Measurements from ENCODE around the gene ERP44. TPM values are rescaled to one million over a fixed set of nuclear protein-coding genes. Genes with fewer than 3 reads are reported as not detected.
"Not testable (repeated sequence)": the region's sequence is repeated elsewhere in the genome, so short reads cannot be mapped to it uniquely, and the experiment has no call there.

Gene ERP44
- total RNA-seq, 2 donors from 2014 or later, result 10.7 to 11.5 TPM

- H3K9me3 Mint-ChIP-seq, result no peaks in the 10 kb centered on the region
- no peaks in the 10 kb centered on the region for H3K36me3 Mint-ChIP-seq
- peak overlapping the region in 1 of 2 donors; percentile 40 for H3K27ac Mint-ChIP-seq
- DNase-seq (ENCODE audit: low spot score in 2 of 2) (no peak), ATAC-seq (peak; percentile 52 to 90)
Measured at GRCh38 chr9:100084734-100085133, 14.1 kb downstream of the ERP44 start.

GRCh38 chr9:100084128-100084453, 14.7 kb downstream of the ERP44 start:
- Mint-ChIP-seq H3K27ac (no peak overlapping the region), H3K9me3 (no peaks in the 10 kb centered on the region), H3K36me3 (no peaks in the 10 kb centered on the region)
- no peak for DNase-seq (ENCODE audit: low spot score in 2 of 2)
- no peak for ATAC-seq

DNA sequence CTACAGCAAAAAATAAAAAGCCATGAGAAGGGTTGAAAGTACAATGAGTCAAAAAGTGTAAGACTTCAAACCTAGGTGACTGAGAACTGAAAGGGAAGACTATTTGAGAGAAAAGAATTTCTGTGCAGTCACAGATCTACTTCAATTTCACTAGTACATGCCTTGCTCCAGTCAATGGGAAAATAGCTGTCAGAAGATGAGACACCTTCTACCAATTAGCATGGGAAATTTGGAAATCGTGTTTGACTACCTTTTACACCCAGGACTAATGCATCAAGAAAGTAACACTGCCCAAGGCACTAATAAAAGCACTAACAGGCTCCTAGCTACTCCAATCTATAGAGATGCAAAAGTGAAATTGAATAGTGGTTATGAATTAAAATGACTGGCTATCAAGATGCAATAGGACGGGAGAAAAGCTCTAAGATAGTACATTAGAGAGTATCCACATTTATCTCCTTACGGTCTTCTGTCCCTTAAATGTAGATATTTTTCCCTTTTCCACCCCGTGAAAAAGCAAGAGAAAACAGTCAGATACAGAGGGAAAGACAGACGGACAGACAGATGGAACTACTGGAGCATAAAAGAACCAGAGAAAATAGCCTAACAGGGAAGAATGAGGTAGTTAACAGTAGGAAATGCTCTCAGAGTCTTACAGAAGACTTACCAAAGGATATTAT, 15.2 kb downstream of the ERP44 start:
- ATAC-seq (peak; percentile 70 to 78), DNase-seq (ENCODE audit: low spot score in 2 of 2) (no peak)
- no peaks in the 10 kb centered on the region for H3K36me3 Mint-ChIP-seq
- H3K27ac Mint-ChIP-seq, result peak overlapping the region in 1 of 2 donors; percentile 1
- no peaks in the 10 kb centered on the region for H3K9me3 Mint-ChIP-seq

DNA sequence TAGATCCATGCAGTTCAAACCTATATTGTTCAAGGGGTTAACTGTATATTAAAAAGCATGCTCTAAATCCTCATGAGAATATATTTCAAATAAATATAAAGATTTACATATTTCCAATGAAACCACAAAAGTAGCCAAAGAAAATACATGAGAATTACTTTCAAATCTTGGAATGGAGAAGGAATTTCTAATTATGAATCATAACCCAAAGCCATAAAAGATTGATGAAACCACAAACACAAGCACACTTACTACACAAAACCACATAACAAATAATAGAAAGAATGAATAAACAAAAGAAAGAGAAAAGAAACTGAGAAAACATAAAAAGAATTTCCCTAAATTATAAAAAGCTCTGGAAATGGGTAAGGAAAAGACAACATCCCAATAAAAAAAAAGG, 16.0 kb downstream of the ERP44 start:
- DNase-seq (ENCODE audit: low spot score in 2 of 2), result no peak
- Mint-ChIP-seq H3K9me3 (no peaks in the 10 kb centered on the region), H3K27ac (peak overlapping the region in 1 of 2 donors; percentile 1), H3K36me3 (no peaks in the 10 kb centered on the region)
- ATAC-seq, result no peak

GRCh38 chr9:100076256-100076655, 22.5 kb downstream of the ERP44 start:
- not testable (repeated sequence) for H3K9me3 Mint-ChIP-seq; ATAC-seq; H3K27ac Mint-ChIP-seq; H3K36me3 Mint-ChIP-seq; DNase-seq (ENCODE audit: low spot score in 2 of 2)

- ATAC-seq (no peak), DNase-seq (ENCODE audit: low spot score in 2 of 2) (no peak)
- H3K27ac Mint-ChIP-seq, result no peak overlapping the region
- H3K36me3 Mint-ChIP-seq, result peaks cover 5 to 9% of the 10 kb centered on the region in 2 donors
- H3K9me3 Mint-ChIP-seq, result no peaks in the 10 kb centered on the region
Measured at GRCh38 chr9:100074989-100075388, 23.8 kb downstream of the ERP44 start.

- no peak overlapping the region for H3K27ac Mint-ChIP-seq
- ATAC-seq, result no peak
- H3K9me3 Mint-ChIP-seq, result no peaks in the 10 kb centered on the region
- H3K36me3 Mint-ChIP-seq, result peaks cover 5 to 9% of the 10 kb centered on the region in 2 donors
- no peak for DNase-seq (ENCODE audit: low spot score in 2 of 2)
Measured at GRCh38 chr9:100074093-100074492, 24.7 kb downstream of the ERP44 start.

DNA sequence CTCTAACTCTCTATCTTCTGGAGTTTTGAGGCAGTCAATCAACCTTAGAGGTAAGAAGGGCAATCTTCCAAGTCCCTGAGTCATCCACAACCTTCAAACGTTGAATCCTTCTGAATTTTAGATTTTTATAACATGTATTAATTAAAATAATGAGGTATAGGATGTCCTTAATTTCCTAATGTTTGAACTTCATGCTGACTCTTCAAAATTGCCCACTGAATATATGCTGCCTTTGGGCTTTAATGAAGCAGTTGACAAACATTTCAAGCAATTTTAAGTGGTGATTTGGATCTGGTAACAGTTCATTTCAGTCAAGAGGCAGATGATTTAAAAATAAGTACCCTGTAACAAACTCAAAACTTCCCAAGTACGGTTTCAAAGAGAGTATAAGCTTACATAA, 26.0 kb downstream of the ERP44 start:
- Mint-ChIP-seq H3K36me3 (peaks cover 5 to 9% of the 10 kb centered on the region in 2 donors), H3K27ac (no peak overlapping the region), H3K9me3 (no peaks in the 10 kb centered on the region)
- ATAC-seq, result no peak
- no peak for DNase-seq (ENCODE audit: low spot score in 2 of 2)

DNA sequence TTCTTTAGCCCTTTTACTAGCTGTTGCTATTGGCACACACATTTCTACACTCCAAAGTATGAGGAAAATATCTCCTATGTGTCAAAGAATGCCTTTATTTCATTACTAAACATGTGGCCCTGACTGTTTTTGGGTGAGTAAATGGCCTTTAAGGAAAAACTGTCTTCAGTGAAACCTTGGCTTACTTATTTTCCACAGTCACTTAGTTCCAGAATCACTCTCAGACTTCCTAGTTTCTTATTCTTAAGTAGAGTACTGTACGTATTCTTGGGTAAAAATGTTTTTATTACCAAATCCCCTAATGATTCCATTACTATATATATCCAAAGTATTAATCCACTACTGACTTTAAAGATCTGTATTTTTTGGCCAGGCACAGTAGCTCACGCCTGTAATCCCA, 27.5 kb downstream of the ERP44 start:
- ATAC-seq (no peak), DNase-seq (ENCODE audit: low spot score in 2 of 2) (no peak)
- H3K9me3 Mint-ChIP-seq, result no peaks in the 10 kb centered on the region
- no peak overlapping the region for H3K27ac Mint-ChIP-seq
- H3K36me3 Mint-ChIP-seq, result peaks cover 2% of the 10 kb centered on the region in 2 donors

- Mint-ChIP-seq H3K36me3 (no peaks in the 10 kb centered on the region), H3K9me3 (no peaks in the 10 kb centered on the region), H3K27ac (no peak overlapping the region)
- ATAC-seq (no peak), DNase-seq (ENCODE audit: low spot score in 2 of 2) (no peak)
Measured at GRCh38 chr9:100070104-100071041, 28.4 kb downstream of the ERP44 start.

GRCh38 chr9:100069068-100069467, 29.7 kb downstream of the ERP44 start:
- H3K36me3 Mint-ChIP-seq; H3K27ac Mint-ChIP-seq; H3K9me3 Mint-ChIP-seq; DNase-seq (ENCODE audit: low spot score in 2 of 2); ATAC-seq: not testable (repeated sequence)

DNA sequence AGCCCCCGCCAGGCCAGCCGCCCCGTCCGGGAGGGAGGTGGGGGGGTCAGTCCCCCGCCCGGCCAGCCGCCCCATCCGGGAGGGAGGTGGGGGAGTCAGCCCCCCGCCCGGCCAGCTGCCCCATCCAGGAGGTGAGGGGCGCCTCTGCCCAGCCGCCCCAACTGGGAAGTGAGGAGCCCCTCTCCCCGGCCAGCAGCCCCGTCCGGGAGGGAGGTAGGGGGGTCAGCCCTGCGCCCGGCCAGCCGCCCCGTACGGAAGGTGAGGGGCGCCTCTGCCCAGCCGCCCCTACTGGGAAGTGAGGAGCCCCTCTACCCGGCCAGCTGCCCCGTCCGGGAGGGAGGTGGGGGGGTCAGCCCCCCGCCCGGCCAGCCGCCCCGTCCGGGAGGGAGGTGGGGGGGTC, 30.8 kb downstream of the ERP44 start:
- not testable (repeated sequence) for H3K36me3 Mint-ChIP-seq; ATAC-seq; H3K27ac Mint-ChIP-seq; DNase-seq (ENCODE audit: low spot score in 2 of 2); H3K9me3 Mint-ChIP-seq

DNA sequence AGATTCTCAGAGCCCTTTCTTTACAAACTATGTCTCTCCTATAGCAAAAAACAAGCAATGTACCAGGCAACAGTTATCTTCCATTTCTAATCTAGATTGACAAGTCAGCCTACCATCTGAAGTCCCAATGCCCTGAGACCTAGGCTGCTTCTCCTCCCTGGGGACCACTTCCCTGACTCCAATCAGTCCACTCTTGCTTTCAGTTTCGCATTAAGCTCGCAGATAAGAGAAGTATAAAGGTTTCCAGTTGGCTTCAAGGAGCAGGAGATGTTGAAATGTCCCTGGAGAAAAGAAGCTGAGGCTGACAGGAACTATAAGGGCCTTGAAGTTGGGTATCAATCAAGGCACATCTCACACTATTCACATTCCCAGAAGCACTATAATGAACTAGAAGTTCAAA, 32.3 kb downstream of the ERP44 start:
- Mint-ChIP-seq H3K36me3 (no peaks in the 10 kb centered on the region), H3K9me3 (no peaks in the 10 kb centered on the region), H3K27ac (no peak overlapping the region)
- no peak for DNase-seq (ENCODE audit: low spot score in 2 of 2)
- no peak for ATAC-seq

- H3K36me3 Mint-ChIP-seq, result no peaks in the 10 kb centered on the region
- no peak for ATAC-seq
- no peak for DNase-seq (ENCODE audit: low spot score in 2 of 2)
- H3K9me3 Mint-ChIP-seq, result no peaks in the 10 kb centered on the region
- H3K27ac Mint-ChIP-seq, result no peak overlapping the region
Measured at GRCh38 chr9:100064872-100065581, 33.8 kb downstream of the ERP44 start.

DNA sequence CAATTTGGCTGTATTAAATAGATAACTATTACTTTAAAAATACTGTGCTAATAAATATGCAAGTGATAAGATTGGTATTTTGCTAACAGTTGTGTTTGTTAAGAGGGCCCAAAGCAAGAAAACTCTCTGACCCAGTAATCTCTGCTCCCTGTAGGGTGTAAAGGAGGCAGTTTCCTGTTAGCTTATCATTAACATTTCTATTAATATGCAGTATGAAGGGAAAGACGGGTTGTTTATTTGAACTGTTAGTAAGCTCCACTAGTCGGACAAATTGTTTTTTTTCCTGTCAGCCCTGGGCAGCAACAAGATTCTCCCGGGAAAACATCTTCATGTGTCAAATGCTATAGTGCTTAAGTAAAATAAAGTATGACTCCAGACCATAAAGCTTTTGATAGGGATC, 35.6 kb downstream of the ERP44 start:
- H3K27ac Mint-ChIP-seq, result no peak overlapping the region
- H3K36me3 Mint-ChIP-seq, result no peaks in the 10 kb centered on the region
- ATAC-seq (no peak), DNase-seq (ENCODE audit: low spot score in 2 of 2) (no peak)
- no peaks in the 10 kb centered on the region for H3K9me3 Mint-ChIP-seq

- ATAC-seq; H3K27ac Mint-ChIP-seq; DNase-seq (ENCODE audit: low spot score in 2 of 2); H3K36me3 Mint-ChIP-seq; H3K9me3 Mint-ChIP-seq: not testable (repeated sequence)
Measured at GRCh38 chr9:100062683-100063082, 36.1 kb downstream of the ERP44 start.
